CD4-positive, alpha-beta memory T cell (primary cell): ENCODE results near the gene ZNF277. TPM values are rescaled to one million over a fixed set of nuclear protein-coding genes. Genes with fewer than 3 reads are reported as not detected.

Experiments
- polyA plus RNA-seq, 2 donors: library from polyadenylated mRNA; unstranded; fragments of 300-500 nt; fragmentation: Illumina TruSeq; gene quantifications; one replicate each; pipeline ENCODE4 v1.2.3, GENCODE V29; 2021
- total RNA-seq, 2 experiments: library from RNA; stranded (reverse); gene quantifications; one replicate each; pipeline ENCODE4 v1.2.3, GENCODE V29; 2021

The ZNF277 gene
- total and polyA plus RNA-seq, 4 experiments from 2014 or later, result 19.7 to 31.4 (median 25.9) TPM

Other genes with a start within 250 kb of the ZNF277 start
- 1 to 10 TPM; 1.2 to 1.5 TPM for gene DOCK4, start 296 bp upstream of the ZNF277 start, total RNA-seq
- under 1 TPM in 1 of 2 donors, not detected in 1; 0.47 TPM for gene DOCK4, start 296 bp upstream of the ZNF277 start, polyA plus RNA-seq
- gene IFRD1, start 243.8 kb downstream of the ZNF277 start, total RNA-seq, result 10 to 100 TPM; 54.2 to 57.0 TPM
- 10 to 100 TPM; 19.8 to 33.0 TPM for gene IFRD1, start 243.8 kb downstream of the ZNF277 start, polyA plus RNA-seq